Activated CD4-positive, alpha-beta memory T cell treated with anti-CD3 and anti-CD28 coated beads for 36 hours (primary cell): ENCODE data around the gene MVK. TPM values are rescaled to one million over a fixed set of nuclear protein-coding genes. Genes with fewer than 3 reads are reported as not detected.

ENCODE experiments used
- CTCF ChIA-PET: fragments of 350-600 bp; sonication (Branson Sonifier 250); formaldehyde crosslinking; loops from one replicate; lab custom pipeline; 2021; ENCODE audit warnings: antibody characterized with exemption, inconsistent platforms; lab: Charles Lee
- POLR2A ChIA-PET: fragments of 350-600 bp; sonication (Branson Sonifier 250); formaldehyde crosslinking; loops from one replicate; lab custom pipeline; 2021; ENCODE audit warnings: antibody characterized with exemption; lab: Charles Lee
- DNase-seq: peaks from one replicate; pipeline ENCODE4 v3.0.0-alpha.2; 2020
- H3K27ac Mint-ChIP-seq: one replicate; pipeline ENCODE4 v1.8.0; 2021; ENCODE audit warnings: mixed read lengths
- H3K27me3 Mint-ChIP-seq: one replicate; pipeline ENCODE4 v1.8.0; 2021; ENCODE audit warnings: mixed read lengths
- H3K36me3 Mint-ChIP-seq: one replicate; pipeline ENCODE4 v1.8.0; 2021; ENCODE audit warnings: mixed read lengths
- H3K4me1 Mint-ChIP-seq: one replicate; pipeline ENCODE4 v1.8.0; 2021; ENCODE audit warnings: low read depth, mixed read lengths
- H3K4me3 Mint-ChIP-seq: one replicate; pipeline ENCODE4 v1.8.0; 2021; ENCODE audit warnings: mild to moderate bottlenecking, mixed read lengths
- H3K9me3 Mint-ChIP-seq: one replicate; pipeline ENCODE4 v1.8.0; 2021; ENCODE audit warnings: mixed read lengths
- intact Hi-C: fragments of 100-400 bp; cut with micrococcal nuclease; formaldehyde crosslinking; loops from one replicate; pipeline ENCODE4 v1.15.1; 2023
- total RNA-seq, 2 experiments: library from RNA; stranded (reverse); gene quantifications; one replicate each; pipeline ENCODE4 v1.2.3, GENCODE V29; 2021

MVK gene
- total RNA-seq, 2 experiments from 2014 or later, result 21.2 TPM

- POLR2A ChIA-PET, result no interaction called here
- H3K4me3 Mint-ChIP-seq, result no peak overlapping the region
- no peaks in the 10 kb centered on the region for H3K27me3 Mint-ChIP-seq
- no peaks in the 10 kb centered on the region for H3K9me3 Mint-ChIP-seq
- intact Hi-C loops, result no loop called here
- no peaks in the 10 kb centered on the region for H3K4me1 Mint-ChIP-seq
- DNase-seq, result no peak
- CTCF ChIA-PET, result no interaction called here
- H3K27ac Mint-ChIP-seq, result no peak overlapping the region
- peaks cover 16% of the 10 kb centered on the region for H3K36me3 Mint-ChIP-seq
Measured at GRCh38 chr12:109535863-109536250, 37.7 kb upstream of the MVK start.

DNA sequence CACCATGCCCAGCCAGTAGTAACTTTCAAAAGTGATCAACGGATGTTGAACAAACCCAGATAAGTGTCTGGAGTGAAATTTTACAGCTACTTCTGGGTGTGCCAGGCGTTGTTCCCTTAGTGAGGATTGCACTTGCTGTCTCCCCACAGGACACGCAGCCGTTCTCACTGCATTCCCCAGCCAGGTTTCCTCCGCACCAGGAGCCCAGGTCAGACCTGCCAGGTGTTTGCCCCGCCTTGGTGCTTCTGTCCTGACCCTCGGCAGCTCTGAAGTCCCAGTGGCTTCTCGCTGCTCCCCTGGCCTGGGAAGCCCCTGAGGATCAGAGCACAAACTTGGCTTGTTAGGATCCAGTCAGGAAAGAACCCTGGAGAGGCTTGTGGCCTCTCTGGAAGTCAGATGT is 36.5 kb upstream of the MVK start:
- no peak for DNase-seq
- Mint-ChIP-seq H3K4me3 (no peak overlapping the region), H3K36me3 (peaks cover 12% of the 10 kb centered on the region), H3K9me3 (no peaks in the 10 kb centered on the region), H3K27ac (no peak overlapping the region), H3K4me1 (no peaks in the 10 kb centered on the region), H3K27me3 (no peaks in the 10 kb centered on the region)
- intact Hi-C loops, result no loop called here
- ChIA-PET POLR2A (no interaction called here), CTCF (no interaction called here)

DNA sequence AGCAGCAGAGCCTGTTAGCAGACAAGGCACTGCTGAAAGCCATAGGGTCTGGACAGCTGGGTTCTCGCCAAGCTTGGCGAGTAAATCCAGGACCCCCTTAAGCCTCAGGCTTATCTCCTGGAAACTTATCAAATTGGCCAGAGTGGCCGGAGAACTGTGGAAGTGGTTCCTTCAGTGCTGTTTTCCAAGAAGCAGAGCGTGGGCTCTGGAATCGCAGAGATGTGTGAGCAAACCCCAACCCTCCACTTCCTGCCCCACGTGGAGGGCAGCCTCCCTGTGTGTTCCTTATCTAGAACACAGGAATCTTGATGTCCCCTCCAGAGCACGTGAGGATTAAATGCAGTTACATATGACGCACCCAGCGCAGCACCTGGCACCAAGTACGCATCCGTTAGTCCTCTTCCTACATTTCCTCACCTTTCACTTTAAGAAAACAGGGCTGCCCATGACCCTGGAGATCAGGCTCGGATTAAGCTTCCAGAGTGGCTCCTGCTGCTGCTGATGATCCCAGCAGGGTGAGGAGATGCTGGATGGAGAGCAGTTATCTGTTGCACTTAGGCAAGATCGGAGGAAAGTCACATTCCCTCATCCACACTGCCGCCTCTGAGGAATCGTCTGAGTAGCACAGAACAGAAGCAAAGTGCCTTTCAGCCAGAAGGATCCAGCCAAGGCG is 35.3 kb upstream of the MVK start:
- H3K4me3 Mint-ChIP-seq, result no peak overlapping the region
- intact Hi-C loops, result no loop called here
- ChIA-PET CTCF (interaction anchor here (1.7 kb wide), 1 partner anchor 59 kb away, joined by 4 read pairs; no protein-coding TSS in a partner anchor), POLR2A (no interaction called here)
- no peaks in the 10 kb centered on the region for H3K27me3 Mint-ChIP-seq
- H3K4me1 Mint-ChIP-seq, result no peaks in the 10 kb centered on the region
- no peak overlapping the region for H3K27ac Mint-ChIP-seq
- H3K36me3 Mint-ChIP-seq, result peaks cover 10% of the 10 kb centered on the region
- no peaks in the 10 kb centered on the region for H3K9me3 Mint-ChIP-seq
- no peak for DNase-seq

DNA sequence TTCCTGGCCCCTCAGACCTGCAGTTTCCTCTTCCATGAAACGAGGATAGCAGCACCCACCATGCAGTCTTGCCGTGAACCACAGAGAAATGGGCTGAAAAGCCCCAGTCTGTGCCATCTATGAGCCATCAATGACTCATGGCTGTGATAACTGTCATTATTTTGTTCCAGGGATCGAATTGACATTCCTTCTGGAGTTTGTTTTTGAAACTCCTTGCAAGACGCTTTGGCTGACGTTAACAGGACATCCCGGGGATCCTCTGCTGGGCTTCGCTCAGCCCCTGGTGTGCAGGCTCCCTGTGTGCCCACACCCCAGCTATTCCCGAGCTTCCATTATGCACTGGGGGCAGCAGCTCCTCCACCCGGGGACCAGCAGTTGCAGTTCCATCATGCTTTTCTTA is 34.1 kb upstream of the MVK start:
- Mint-ChIP-seq H3K27ac (no peak overlapping the region), H3K4me1 (no peaks in the 10 kb centered on the region), H3K36me3 (peaks cover 10% of the 10 kb centered on the region), H3K4me3 (no peak overlapping the region), H3K27me3 (no peaks in the 10 kb centered on the region), H3K9me3 (no peaks in the 10 kb centered on the region)
- intact Hi-C loops, result no loop called here
- ChIA-PET CTCF (interaction anchor here (1.7 kb wide), 1 partner anchor 58 kb away, joined by 4 read pairs; no protein-coding TSS in a partner anchor), POLR2A (no interaction called here)
- no peak for DNase-seq

DNA sequence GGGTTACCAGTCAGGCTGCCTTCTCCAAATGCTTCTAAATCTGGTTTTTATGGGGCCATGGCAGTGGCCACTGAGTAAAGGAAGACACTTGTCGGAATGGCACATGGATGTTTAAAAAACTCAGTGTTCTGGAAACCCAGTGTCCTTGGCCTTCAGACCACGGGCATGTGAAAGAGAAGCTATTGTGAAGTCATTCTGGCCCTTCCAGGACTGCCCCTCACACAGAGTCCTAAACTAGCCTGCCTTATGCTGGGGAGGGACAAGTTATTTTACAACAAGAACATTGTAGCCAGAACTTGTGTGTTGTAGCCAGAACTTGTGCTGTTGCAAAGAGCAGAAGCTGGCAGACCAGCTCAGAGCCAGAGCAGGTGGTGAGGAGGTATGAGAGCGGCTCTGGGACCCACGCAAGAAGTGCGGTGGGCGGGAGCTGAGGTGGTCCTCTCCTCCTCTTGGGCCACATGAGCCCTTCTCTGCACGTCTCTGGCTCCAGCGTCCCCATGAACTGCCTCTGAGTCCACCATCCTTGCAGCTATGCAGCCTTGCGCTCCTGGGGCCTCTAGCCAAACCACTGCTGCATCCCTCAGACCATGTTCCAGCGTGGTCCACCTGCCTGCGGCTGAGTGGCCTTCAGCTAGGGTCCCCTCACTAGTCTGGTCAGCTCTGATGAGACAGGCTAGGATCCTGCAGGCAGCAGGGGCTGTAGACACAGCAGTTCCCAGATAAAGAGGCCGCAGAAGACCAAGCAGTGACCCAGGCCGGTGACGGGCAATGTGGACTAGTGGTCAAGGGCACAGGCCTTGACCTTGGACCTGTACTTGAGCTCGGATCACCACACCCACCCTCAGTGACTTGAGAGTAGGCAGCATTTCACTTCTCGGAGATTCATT is 32.8 kb upstream of the MVK start:
- H3K9me3 Mint-ChIP-seq, result no peaks in the 10 kb centered on the region
- H3K4me3 Mint-ChIP-seq, result no peak overlapping the region
- CTCF ChIA-PET, result interaction anchor here (0.6 kb wide), 1 partner anchor 108 kb away, joined by 4 read pairs; no protein-coding TSS in a partner anchor
- POLR2A ChIA-PET, result no interaction called here
- no peak for DNase-seq
- intact Hi-C loops, result no loop called here
- peaks cover 5% of the 10 kb centered on the region for H3K36me3 Mint-ChIP-seq
- H3K27ac Mint-ChIP-seq, result no peak overlapping the region
- no peaks in the 10 kb centered on the region for H3K27me3 Mint-ChIP-seq
- peaks cover 5% of the 10 kb centered on the region for H3K4me1 Mint-ChIP-seq

DNA sequence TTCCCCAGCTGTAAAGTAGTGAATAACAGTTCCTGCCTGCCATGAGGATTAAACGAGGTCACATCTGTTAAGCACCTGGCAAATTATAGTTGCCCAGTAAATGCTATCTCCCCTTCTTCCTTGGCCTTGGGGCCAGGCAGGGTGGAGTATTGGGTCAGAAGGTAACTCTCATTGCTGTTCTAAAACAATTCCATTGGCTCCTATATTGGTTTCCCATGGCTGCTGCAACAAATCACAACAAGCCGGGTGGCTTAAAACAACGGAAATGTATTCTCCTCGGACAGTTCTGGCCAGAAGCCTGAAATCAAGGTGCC is 32.2 kb upstream of the MVK start:
- intact Hi-C loops, result no loop called here
- no peak overlapping the region for H3K27ac Mint-ChIP-seq
- ChIA-PET POLR2A (no interaction called here), CTCF (no interaction called here)
- no peaks in the 10 kb centered on the region for H3K27me3 Mint-ChIP-seq
- H3K9me3 Mint-ChIP-seq, result no peaks in the 10 kb centered on the region
- no peak overlapping the region for H3K4me3 Mint-ChIP-seq
- DNase-seq, result no peak
- H3K36me3 Mint-ChIP-seq, result peaks cover 5% of the 10 kb centered on the region
- peaks cover 5% of the 10 kb centered on the region for H3K4me1 Mint-ChIP-seq

- CTCF ChIA-PET, result no interaction called here
- peaks cover 5% of the 10 kb centered on the region for H3K4me1 Mint-ChIP-seq
- no peak overlapping the region for H3K27ac Mint-ChIP-seq
- no peak for DNase-seq
- intact Hi-C loops, result no loop called here
- H3K4me3 Mint-ChIP-seq, result no peak overlapping the region
- POLR2A ChIA-PET, result no interaction called here
- no peaks in the 10 kb centered on the region for H3K27me3 Mint-ChIP-seq
- no peaks in the 10 kb centered on the region for H3K9me3 Mint-ChIP-seq
- no peaks in the 10 kb centered on the region for H3K36me3 Mint-ChIP-seq
Measured at GRCh38 chr12:109542014-109542413, 31.6 kb upstream of the MVK start.

- POLR2A ChIA-PET, result no interaction called here
- peaks cover 8% of the 10 kb centered on the region for H3K27me3 Mint-ChIP-seq
- CTCF ChIA-PET, result no interaction called here
- no peak overlapping the region for H3K27ac Mint-ChIP-seq
- H3K4me3 Mint-ChIP-seq, result no peak overlapping the region
- no peak for DNase-seq
- H3K9me3 Mint-ChIP-seq, result no peaks in the 10 kb centered on the region
- H3K4me1 Mint-ChIP-seq, result peaks cover 5% of the 10 kb centered on the region
- H3K36me3 Mint-ChIP-seq, result no peaks in the 10 kb centered on the region
- intact Hi-C loops, result no loop called here
Measured at GRCh38 chr12:109542876-109543275, 30.7 kb upstream of the MVK start.

GRCh38 chr12:109544955-109545531 is 28.6 kb upstream of the MVK start:
- peaks cover 20% of the 10 kb centered on the region for H3K27me3 Mint-ChIP-seq
- DNase-seq, result no peak
- CTCF ChIA-PET, result interaction anchor here (0.9 kb wide), 1 partner anchor 233 kb away, joined by 3 read pairs; no protein-coding TSS in a partner anchor
- no peak overlapping the region for H3K4me3 Mint-ChIP-seq
- POLR2A ChIA-PET, result no interaction called here
- H3K27ac Mint-ChIP-seq, result no peak overlapping the region
- peaks cover 5% of the 10 kb centered on the region for H3K4me1 Mint-ChIP-seq
- intact Hi-C loops, result no loop called here
- no peaks in the 10 kb centered on the region for H3K9me3 Mint-ChIP-seq
- no peaks in the 10 kb centered on the region for H3K36me3 Mint-ChIP-seq

DNA sequence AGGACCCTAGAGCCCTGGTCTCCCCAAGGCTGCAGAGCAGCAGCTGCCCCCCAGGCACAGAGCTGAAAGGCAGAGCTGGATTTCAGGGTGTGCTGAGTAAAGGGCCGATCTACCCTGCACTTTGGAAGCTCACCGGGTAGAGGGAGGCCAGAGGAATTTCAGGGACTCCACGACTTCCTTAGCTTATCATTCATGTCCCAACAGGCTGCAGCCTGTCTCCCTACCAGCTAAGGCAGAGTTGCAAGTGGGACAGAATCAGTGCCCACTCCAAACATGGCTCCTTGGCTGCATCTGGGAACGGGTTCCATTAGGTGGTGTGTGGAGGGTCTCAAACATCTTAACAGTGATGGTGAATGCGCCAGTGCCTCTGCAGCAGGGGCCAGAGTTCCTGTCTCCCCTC is 27.8 kb upstream of the MVK start:
- intact Hi-C loops, result no loop called here
- Mint-ChIP-seq H3K4me1 (peaks cover 5% of the 10 kb centered on the region), H3K4me3 (no peak overlapping the region), H3K27me3 (peaks cover 20% of the 10 kb centered on the region), H3K36me3 (no peaks in the 10 kb centered on the region), H3K9me3 (no peaks in the 10 kb centered on the region), H3K27ac (no peak overlapping the region)
- ChIA-PET POLR2A (no interaction called here), CTCF (interaction anchor here (0.5 to 0.9 kb wide), 3 partner anchors 47 to 232 kb away, joined by 3 to 4 read pairs (median 3); no protein-coding TSS in a partner anchor)
- no peak for DNase-seq

- Mint-ChIP-seq H3K36me3 (no peaks in the 10 kb centered on the region), H3K4me3 (no peak overlapping the region), H3K27me3 (peaks cover 20% of the 10 kb centered on the region), H3K27ac (no peak overlapping the region), H3K4me1 (peaks cover 5% of the 10 kb centered on the region), H3K9me3 (no peaks in the 10 kb centered on the region)
- intact Hi-C loops, result no loop called here
- POLR2A ChIA-PET, result no interaction called here
- no peak for DNase-seq
- CTCF ChIA-PET, result no interaction called here
Measured at GRCh38 chr12:109547286-109547685, 26.3 kb upstream of the MVK start.

GRCh38 chr12:109548258-109548657 is 25.3 kb upstream of the MVK start:
- Mint-ChIP-seq H3K27me3 (peaks cover 20% of the 10 kb centered on the region), H3K4me3 (no peak overlapping the region), H3K9me3 (no peaks in the 10 kb centered on the region), H3K36me3 (no peaks in the 10 kb centered on the region), H3K4me1 (peaks cover 5% of the 10 kb centered on the region), H3K27ac (no peak overlapping the region)
- CTCF ChIA-PET, result no interaction called here
- no peak for DNase-seq
- POLR2A ChIA-PET, result no interaction called here
- intact Hi-C loops, result no loop called here
